Measurements from ENCODE around the gene CDRT4.
"Not testable (repeated sequence)": the region's sequence is repeated elsewhere in the genome, so short reads cannot be mapped to it uniquely, and the experiment has no call there.

Gene CDRT4

GRCh38 chr17:15456972-15457722, 10.3 kb downstream of the CDRT4 start:
- DNase-seq: peak in 1 of 2 experiments; percentile 5

GRCh38 chr17:15456496-15456895, 10.9 kb downstream of the CDRT4 start:
- DNase-seq: no peak

- DNase-seq: no peak
Observed at GRCh38 chr17:15454346-15454745, 13.1 kb downstream of the CDRT4 start.

DNA sequence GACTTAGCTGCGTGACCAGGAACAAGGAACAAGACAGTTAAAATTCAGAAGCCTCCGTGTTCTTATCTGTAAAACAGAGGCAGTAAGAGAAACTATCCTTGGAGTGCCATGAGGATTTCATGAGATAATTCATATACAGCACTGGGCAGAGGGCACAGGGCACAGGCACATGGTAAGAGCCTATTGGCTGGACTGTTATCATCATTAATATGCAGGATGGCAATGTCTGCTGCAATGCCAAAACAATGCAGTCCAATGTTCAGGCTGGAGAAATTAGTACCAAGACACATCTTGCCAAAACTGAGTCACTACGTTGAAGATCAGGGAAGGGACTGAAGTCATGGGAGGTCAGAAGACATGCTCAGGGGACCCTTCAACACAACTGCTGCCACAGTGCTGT, 13.6 kb downstream of the CDRT4 start:
- DNase-seq: no peak

GRCh38 chr17:15453246-15453645, 14.2 kb downstream of the CDRT4 start:
- DNase-seq: no peak

DNA sequence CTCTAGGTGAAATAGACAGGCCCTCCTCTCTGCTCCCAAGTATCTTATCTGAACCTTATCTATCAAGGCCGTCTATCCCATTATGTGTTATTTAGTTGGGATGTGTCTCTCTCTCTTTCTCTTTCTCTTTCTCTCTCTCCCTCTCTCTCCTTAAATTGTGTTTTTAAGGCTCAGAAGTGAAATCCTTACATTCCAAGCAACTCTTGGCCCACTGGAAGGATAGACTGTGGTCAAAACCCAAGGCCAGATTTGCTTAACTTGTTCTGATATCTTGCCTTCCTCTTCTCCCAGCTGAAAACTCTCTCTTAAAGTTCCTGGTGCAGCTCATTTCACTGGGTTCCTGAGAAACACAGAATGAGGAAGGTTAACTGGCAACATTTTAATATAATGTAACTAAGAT, 14.7 kb downstream of the CDRT4 start:
- DNase-seq: no peak

DNA sequence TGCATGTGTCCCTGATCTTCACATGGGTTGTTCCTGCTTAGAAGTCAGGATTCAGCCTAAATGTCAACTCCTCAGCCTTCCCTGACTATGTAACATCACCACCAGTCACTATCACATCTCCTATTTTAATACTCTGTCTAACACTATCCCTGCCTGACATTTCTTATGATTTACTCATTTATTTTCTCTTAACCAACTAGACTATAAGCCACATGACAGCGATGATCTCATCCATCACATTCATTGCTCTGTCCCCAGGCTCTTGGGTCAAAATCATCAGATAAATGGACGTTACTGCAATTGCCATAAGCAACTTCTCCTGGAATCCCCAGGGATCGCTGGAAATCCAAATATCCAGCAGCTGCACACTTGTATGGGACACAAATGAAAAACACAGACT, 15.7 kb downstream of the CDRT4 start:
- no peak for DNase-seq

DNA sequence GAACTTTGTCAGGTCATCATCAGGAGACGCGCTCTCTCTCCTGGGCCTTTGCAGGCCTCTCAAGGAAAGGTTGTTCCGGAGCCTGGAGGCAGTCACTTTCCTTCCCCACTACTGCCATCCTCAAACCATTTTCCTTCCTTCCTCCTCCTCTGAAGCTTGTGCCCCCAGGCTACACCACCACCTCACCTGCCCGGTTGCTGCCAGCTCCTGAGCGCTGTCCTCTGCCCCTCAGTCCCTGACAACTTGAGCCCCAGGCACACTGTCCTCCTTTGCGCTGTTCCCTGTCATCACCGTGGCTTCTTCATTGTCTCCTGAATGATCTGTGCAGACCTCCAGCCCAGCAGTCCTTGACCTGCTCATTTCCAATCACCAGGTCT, 18.9 kb downstream of the CDRT4 start:
- DNase-seq: no peak

DNA sequence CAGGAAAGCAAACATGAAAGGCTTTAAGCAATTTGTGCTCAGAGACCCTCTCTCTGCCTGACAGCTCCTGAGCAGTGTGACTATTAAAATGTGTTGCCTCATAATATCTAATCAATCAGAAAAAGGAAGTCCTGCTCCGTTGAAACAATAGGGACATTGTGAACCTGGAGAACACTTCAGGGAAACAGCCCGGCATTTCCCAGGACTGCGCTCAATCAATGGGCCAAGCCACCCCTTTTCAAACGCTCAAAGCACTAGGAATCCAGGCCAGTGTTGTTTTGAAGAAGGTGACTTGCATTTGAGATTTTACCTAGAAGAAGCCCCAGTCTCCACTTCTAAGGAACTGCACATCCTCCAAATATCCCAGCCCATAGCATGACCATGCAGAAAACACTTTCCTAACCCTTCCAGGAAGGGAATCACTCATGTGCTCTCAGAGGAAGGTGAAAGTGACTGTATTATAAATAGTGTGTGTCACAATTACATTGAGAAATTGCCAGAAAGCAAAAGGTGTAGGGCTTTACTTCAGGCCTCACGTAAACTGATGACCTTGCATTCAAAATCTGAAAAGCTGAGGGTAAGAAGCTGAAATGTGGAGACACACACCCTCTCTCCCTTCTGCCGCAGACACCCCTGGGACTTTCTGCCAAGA, 19.4 kb downstream of the CDRT4 start:
- DNase-seq: no peak

DNA sequence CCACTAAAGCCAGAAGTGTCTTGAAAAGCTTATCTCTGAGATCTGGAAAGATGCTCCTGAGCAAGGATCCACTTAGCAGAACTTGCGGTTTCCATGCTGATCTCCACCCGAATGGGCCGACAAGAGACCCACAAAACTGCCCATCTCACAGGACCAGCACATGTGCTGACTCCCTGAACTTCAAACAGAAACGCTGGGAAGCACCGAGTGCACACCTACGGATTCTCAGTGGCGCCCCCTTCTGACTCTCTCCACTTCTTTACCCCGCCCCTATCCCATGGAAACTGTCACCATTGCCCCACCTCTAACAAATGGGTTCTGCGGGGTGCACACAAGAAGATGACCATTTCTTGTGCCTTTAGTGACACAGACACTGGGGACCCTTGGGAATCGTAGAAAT, 21.4 kb downstream of the CDRT4 start:
- DNase-seq: no peak

GRCh38 chr17:15444805-15445204, 22.6 kb downstream of the CDRT4 start:
- DNase-seq: no peak

- no peak for DNase-seq
Observed at GRCh38 chr17:15442311-15443180, 24.9 kb downstream of the CDRT4 start.

DNA sequence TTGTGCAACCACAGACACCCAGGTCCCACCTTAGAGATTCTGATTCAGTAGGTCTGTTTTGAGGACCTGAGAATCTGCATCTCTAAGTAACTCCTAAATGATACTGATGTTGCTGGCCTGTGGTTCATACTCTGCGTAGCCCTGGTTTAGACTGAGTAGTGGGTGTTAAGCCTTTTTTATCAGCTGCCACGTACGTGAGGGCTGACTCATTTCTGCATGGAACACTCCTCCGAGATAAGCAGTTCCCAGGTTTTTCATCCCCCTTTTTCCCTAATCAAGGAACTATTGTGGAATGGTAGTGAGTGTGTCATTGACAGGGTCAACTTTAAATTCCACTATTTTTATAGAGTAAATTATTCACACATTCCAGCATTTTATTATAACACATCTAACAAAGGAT, 26.1 kb downstream of the CDRT4 start:
- no peak for DNase-seq

GRCh38 chr17:15440347-15440746, 27.1 kb downstream of the CDRT4 start:
- no peak for DNase-seq

DNA sequence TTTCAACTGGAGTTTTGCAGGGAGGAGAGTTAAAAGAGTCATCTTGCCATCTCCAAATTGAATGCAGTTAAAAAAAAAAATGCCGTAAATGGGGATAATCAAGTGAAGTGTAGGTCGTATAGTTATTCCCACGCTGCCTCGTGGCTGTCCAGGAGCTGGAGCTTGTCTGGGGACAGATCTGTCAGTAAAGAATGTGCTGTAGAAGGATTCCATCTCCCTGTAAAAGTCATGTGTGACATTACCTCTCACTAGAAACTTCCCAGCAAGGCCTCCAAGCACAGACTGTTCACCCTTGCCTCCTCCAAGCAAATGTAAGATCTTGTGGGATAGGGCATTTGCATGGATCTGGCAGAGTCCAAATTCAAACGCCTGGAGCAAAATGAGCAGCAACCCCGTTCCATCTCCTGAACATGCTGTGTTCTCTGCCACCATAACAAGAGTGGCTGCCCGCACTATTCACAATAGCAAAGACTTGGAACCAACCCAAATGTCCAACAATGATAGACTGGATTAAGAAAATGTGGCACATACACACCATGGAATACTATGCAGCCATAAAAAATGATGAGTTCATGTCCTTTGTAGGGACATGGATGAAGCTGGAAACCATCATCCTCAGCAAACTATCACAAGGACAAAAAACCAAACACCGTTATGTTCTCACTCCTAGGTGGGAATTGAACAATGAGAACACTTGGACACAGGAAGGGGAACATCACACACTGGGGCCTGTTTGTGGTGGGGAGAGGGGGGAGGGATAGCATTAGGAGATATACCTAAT, 28.0 kb downstream of the CDRT4 start:
- not testable (repeated sequence) for DNase-seq

- DNase-seq: no peak
Observed at GRCh38 chr17:15438491-15439105, 28.8 kb downstream of the CDRT4 start.

DNA sequence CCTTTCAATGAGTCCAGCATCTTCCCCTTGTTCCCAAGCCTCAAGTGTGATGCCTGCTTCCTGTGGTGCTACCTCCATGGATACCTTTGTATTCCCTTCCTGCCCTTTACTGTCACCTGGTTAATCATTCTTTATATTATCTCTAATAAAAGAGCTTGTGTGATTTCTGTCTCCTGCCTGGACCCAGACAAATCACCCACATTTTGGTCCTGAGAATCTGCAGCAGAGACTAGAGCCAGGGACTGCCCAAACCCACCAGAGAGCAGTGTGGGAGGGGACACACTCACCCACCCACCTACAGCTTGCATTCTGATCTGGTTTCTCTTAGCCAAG, 30.2 kb downstream of the CDRT4 start:
- DNase-seq: no peak

- peak; percentile 20 to 40 for DNase-seq
Observed at GRCh38 chr17:15436473-15437302, 30.7 kb downstream of the CDRT4 start.

DNA sequence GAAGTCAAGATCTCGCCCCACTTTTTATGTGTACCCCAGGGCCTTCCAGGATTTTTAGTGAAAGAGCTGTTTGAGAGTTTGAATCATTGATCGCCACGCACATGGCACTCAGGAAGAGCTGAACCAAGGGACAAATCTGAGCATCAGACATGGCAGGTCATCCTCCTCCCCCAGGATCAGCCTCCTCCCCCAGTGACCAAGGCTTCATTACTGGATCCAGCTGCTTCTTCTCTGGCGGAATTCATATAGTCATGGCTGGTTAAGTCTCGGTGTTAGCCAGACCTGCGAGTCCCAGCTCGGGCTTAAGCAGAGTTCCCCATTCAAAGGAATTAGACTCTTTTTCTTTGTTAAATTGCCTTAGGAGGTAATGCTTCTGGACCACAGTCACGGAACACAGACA, 32.5 kb downstream of the CDRT4 start:
- no peak for DNase-seq

DNA sequence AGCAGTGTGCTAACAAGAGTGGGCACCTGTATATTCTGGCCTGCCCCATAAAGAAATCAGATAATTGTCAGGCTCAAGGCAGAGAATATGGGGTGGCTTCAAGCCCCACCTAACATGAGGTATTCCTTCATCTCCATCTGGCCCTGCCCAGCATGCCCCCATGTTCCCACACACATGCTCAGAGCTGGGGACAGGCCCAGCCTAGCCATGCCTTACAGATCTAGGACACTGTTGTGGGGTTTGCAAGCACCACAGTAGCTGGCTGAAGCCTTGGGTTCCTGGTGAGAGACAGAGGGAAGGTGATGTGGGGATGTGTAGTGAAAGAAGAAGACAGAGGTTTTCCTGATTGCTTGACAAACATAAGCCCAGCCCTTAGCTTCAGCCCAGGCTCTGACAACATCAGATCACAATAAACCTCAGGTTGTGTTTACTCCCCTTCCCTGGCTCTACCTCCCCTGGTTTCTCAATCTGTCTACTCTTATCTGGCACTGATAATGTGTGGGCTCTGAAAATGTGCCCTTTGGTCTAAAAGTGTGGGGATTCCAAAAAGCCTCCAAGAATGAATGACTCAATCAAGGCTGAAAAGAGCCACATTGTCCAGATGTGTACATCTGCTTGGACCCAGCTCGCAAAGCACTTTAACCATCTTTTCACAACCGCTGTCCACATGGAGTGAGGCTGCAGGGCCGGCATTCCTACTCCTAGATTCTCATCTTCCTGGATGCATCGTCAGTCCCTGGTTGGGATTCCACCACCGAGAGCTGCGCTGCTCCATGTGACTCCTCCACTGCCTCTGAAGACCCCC, 34.4 kb downstream of the CDRT4 start:
- no peak for DNase-seq

DNA sequence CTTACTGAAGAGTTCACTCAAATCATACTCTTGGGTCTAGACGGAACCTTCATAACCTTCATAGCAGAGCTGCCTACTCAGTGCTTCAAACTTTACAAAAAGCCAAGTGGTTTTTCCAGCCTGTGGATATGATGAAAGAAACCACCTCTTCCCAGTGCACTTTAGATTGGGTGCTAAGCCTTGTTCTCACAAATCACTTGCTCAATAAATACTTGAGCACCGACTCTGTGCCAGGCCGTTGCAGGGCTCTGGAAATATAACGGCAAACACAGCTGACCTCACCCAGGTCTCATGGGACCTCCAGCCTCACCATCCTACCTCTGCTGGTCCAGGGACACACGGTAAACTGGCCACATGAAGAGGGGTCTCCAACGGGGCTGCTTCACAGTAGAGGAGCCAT, 35.7 kb downstream of the CDRT4 start:
- DNase-seq: no peak
